IMR-90 (cell line): ENCODE measurements around the gene BTBD18. TPM values are rescaled to one million over a fixed set of nuclear protein-coding genes. Genes with fewer than 3 reads are reported as not detected.

Source experiments
- ATAC-seq: fragments of 200-7000 bp; cut with Tn5 transposase; 2 replicates; pipeline ENCODE4 v1.9.1; 2020; ENCODE audit warnings: low read depth, mild to moderate bottlenecking, moderate library complexity
- BruUV-seq: library from RNA; stranded (reverse); fragments of 400-500 nt; replicated peaks from 2 replicates; lab custom pipeline; 2021; lab: Mats Ljungman, UMichigan
- CTCF ChIA-PET: fragments of 300-600 bp; formaldehyde crosslinking; extraction: SDS; loops from one replicate; lab custom pipeline; 2021; ENCODE audit warnings: antibody characterized with exemption; lab: Yijun Ruan, JAX
- POLR2A ChIA-PET: fragments of 300-600 bp; sonication (Branson Sonifier 250); formaldehyde crosslinking; loops from one replicate; lab custom pipeline; 2022; ENCODE audit warnings: antibody characterized with exemption; ENCODE audit not compliant: unreplicated experiment; lab: Charles Lee
- DNase-seq: peaks from one replicate; pipeline ENCODE4 v3.0.0; 2013
- H2AFZ ChIP-seq: replicated peaks from 2 replicates; pipeline ENCODE3; 2013; ENCODE audit warnings: low read length, mild to moderate bottlenecking; ENCODE audit not compliant: poor library complexity
- H2AK5ac ChIP-seq: 2 replicates; pipeline ENCODE4 v1.6.1; 2013; ENCODE audit warnings: low read depth, low read length, inconsistent platforms
- H2AK9ac ChIP-seq: replicated peaks from 2 replicates; pipeline ENCODE3; 2013; ENCODE audit warnings: mild to moderate bottlenecking, low read depth, low read length, moderate library complexity; ENCODE audit not compliant: poor library complexity
- H2BK120ac ChIP-seq: 2 replicates; pipeline ENCODE4 v1.6.1; 2013; ENCODE audit warnings: low read depth, low read length, inconsistent platforms
- H2BK15ac ChIP-seq: 3 replicates; pipeline ENCODE4 v1.6.1; 2013; ENCODE audit warnings: low read depth, low read length, inconsistent platforms
- H2BK20ac ChIP-seq: 2 replicates; pipeline ENCODE4 v1.6.1; 2013; ENCODE audit warnings: low read depth, mild to moderate bottlenecking, inconsistent platforms, low read length, moderate library complexity
- H2BK5ac ChIP-seq: 2 replicates; pipeline ENCODE4 v1.6.1; 2013; ENCODE audit warnings: mild to moderate bottlenecking, low read depth, low read length, inconsistent platforms; ENCODE audit not compliant: poor library complexity, severe bottlenecking
- H3K14ac ChIP-seq: replicated peaks from 2 replicates; pipeline ENCODE4 v1.6.1; 2013; ENCODE audit warnings: low read depth, low read length, inconsistent platforms
- H3K18ac ChIP-seq: 2 replicates; pipeline ENCODE4 v1.6.1; 2013; ENCODE audit warnings: low read depth, low read length, control low read depth
- H3K23ac ChIP-seq: 2 replicates; pipeline ENCODE4 v1.6.1; 2013; ENCODE audit warnings: low read depth, low read length, inconsistent platforms
- H3K27ac ChIP-seq: 2 replicates; pipeline ENCODE4 v1.5.1; 2013; ENCODE audit warnings: mild to moderate bottlenecking, control low read depth, low read length; ENCODE audit not compliant: insufficient read depth
- H3K27me3 ChIP-seq: 2 replicates; pipeline ENCODE4 v1.6.1; 2013; ENCODE audit warnings: low read length; ENCODE audit not compliant: control insufficient read depth, insufficient read depth
- H3K36me3 ChIP-seq: 2 replicates; pipeline ENCODE4 v1.6.1; 2013; ENCODE audit warnings: low read length, mixed read lengths; ENCODE audit not compliant: control insufficient read depth, insufficient read depth
- H3K4ac ChIP-seq: 2 replicates; pipeline ENCODE4 v1.6.1; 2013; ENCODE audit warnings: low read depth, low read length, inconsistent platforms
- H3K4me1 ChIP-seq: 2 replicates; pipeline ENCODE4 v1.6.1; 2013; ENCODE audit warnings: low read length, mixed read lengths; ENCODE audit not compliant: control insufficient read depth, insufficient read depth
- H3K4me2 ChIP-seq: 2 replicates; pipeline ENCODE4 v1.6.1; 2013; ENCODE audit warnings: low read depth, mild to moderate bottlenecking, control low read depth, low read length, moderate library complexity
- H3K4me3 ChIP-seq: 2 replicates; pipeline ENCODE4 v1.5.1; 2013; ENCODE audit warnings: low read depth, mild to moderate bottlenecking, control low read depth, low read length, moderate library complexity; ENCODE audit not compliant: insufficient read depth
- H3K56ac ChIP-seq: 2 replicates; pipeline ENCODE4 v1.6.1; 2013; ENCODE audit warnings: low read length, inconsistent platforms; ENCODE audit not compliant: insufficient read depth; ENCODE audit errors: extremely low read depth
- H3K79me1 ChIP-seq, 2 experiments: 2 replicates each; pipeline ENCODE4 v1.6.1; 2013; ENCODE audit warnings: low read length in 2 of 2, inconsistent platforms in 1 of 2, low read depth in 1 of 2
- H3K9ac ChIP-seq: 2 replicates; pipeline ENCODE4 v1.6.1; 2013; ENCODE audit warnings: low read depth, low read length, control low read depth
- H3K9me1 ChIP-seq: 2 replicates; pipeline ENCODE4 v1.6.1; 2013; ENCODE audit warnings: low read length, inconsistent platforms; ENCODE audit not compliant: insufficient read depth
- H3K9me3 ChIP-seq: 2 replicates; pipeline ENCODE4 v1.6.1; 2013; ENCODE audit warnings: low read length; ENCODE audit not compliant: control insufficient read depth, insufficient read depth
- H4K20me1 ChIP-seq: 2 replicates; pipeline ENCODE4 v1.6.1; 2013; ENCODE audit warnings: low read length, inconsistent platforms; ENCODE audit not compliant: insufficient read depth
- H4K5ac ChIP-seq: 2 replicates; pipeline ENCODE4 v1.6.1; 2013; ENCODE audit warnings: mild to moderate bottlenecking, low read depth, low read length, control low read depth
- H4K8ac ChIP-seq, 2 experiments: 2 replicates each; pipeline ENCODE4 v1.6.1; 2013; ENCODE audit warnings: low read depth in 2 of 2, low read length in 2 of 2, control low read depth in 1 of 2, inconsistent platforms in 1 of 2
- H4K91ac ChIP-seq: 2 replicates; pipeline ENCODE4 v1.6.1; 2013; ENCODE audit warnings: low read depth, low read length, inconsistent platforms; ENCODE audit not compliant: insufficient read depth
- CTCF ChIP-seq: conservative IDR thresholded peaks from 2 replicates; pipeline ENCODE4 v1.5.1; 2012; ENCODE audit warnings: mild to moderate bottlenecking, low read depth, low read length, improper control_type of control experiment
- ELK1 ChIP-seq: fragments of 150-350 bp; IDR thresholded peaks from 2 replicates; pipeline ENCODE4 v1.6.1; 2016; ENCODE audit warnings: low read depth, mild to moderate bottlenecking, low read length, moderate library complexity, borderline replicate concordance
- FOS ChIP-seq: fragments of 150-350 bp; IDR thresholded peaks from 2 replicates; pipeline ENCODE4 v1.6.1; 2016; ENCODE audit warnings: low read depth, low read length
- MAFK ChIP-seq: IDR thresholded peaks from 2 replicates; pipeline ENCODE4 v1.6.1; 2012; ENCODE audit warnings: low read depth, low read length, improper control_type of control experiment
- RFX5 ChIP-seq: IDR thresholded peaks from 2 replicates; pipeline ENCODE4 v1.8.0; 2012; ENCODE audit warnings: low read depth, mild to moderate bottlenecking, low read length, moderate library complexity
- WGBS, 2 experiments: methylation state at CpG; one replicate each; pipeline versions ENCODE4 v1.1.5 to v1.1.7; 2013; ENCODE audit warnings: missing lambda C conversion rate in 2 of 2; ENCODE audit not compliant: insufficient read length in 1 of 2; ENCODE audit errors: extremely low coverage in 2 of 2; 5-methylcytosine and 5-hydroxymethylcytosine counted together
- dilution Hi-C: fragments of 300-500 bp; cut with HindIII; formaldehyde crosslinking; loops from one replicate; pipeline ENCODE4 v1.14.3; 2018; ENCODE audit warnings: low sequenced_read_pairs; ENCODE audit not compliant: unreplicated experiment
- in situ Hi-C: fragments of 300-500 bp; cut with MboI; formaldehyde crosslinking; loops from 3 replicates; pipeline ENCODE4 v1.14.3; 2019; ENCODE audit warnings: low sequenced_read_pairs, inconsistent platforms, mixed read lengths
- intact Hi-C: fragments of 100-400 bp; cut with micrococcal nuclease; formaldehyde crosslinking; loops from 2 replicates; pipeline ENCODE4 v1.10.0; 2022
- polyA plus RNA-seq, 3 experiments: library from polyadenylated mRNA; depleted of rRNA; stranded (reverse); fragments of >200 nt; gene quantifications; 2 replicates each; pipeline ENCODE4 v1.2.3, GENCODE V29; 2012; ENCODE audit warnings: low replicate concordance in 1 of 3
- total RNA-seq: library from RNA; depleted of rRNA; stranded (reverse); fragments of >200 nt; gene quantifications from 2 replicates; pipeline ENCODE4 v1.2.3, GENCODE V29; 2012

Gene BTBD18
- total and polyA plus RNA-seq, 2 of the 4 experiments (the other 2 are of a cell fraction), result not detected

- no peak for TF ChIP-seq CTCF
Measured at GRCh38 chr11:57787920-57788702, 36.5 kb upstream of the BTBD18 start (continued).

GRCh38 chr11:57787006-57787604 is 35.5 kb upstream of the BTBD18 start:
- H2AK9ac ChIP-seq, result no peak overlapping the region
- no peak for ATAC-seq
- H2BK20ac ChIP-seq, result no peak overlapping the region
- H4K91ac ChIP-seq, result no peak overlapping the region
- in situ Hi-C loops, result no loop called here
- no peak overlapping the region for H2BK15ac ChIP-seq
- H3K36me3 ChIP-seq, result peaks cover 14% of the 10 kb centered on the region
- no peak overlapping the region for H2AK5ac ChIP-seq
- ChIA-PET CTCF (no interaction called here), POLR2A (no interaction called here)
- H3K9me3 ChIP-seq, result no peaks in the 10 kb centered on the region
- no peak overlapping the region for H3K4me3 ChIP-seq
- H3K14ac ChIP-seq, result no peak overlapping the region
- no peak overlapping the region for H3K4ac ChIP-seq
- H3K18ac ChIP-seq, result no peak overlapping the region
- peaks cover 13% of the 10 kb centered on the region for H3K4me1 ChIP-seq
- H2BK120ac ChIP-seq, result no peak overlapping the region
- no peak overlapping the region; the same call in 1 of the 2 replicates for H3K4me2 ChIP-seq
- H3K9me1 ChIP-seq, result peaks cover 15% of the 10 kb centered on the region
- H3K56ac ChIP-seq, result no peak overlapping the region
- WGBS, 2 experiments, result no CpG with 5 or more reads among the region's 4 CpGs
- no peak overlapping the region for H4K5ac ChIP-seq
- peak overlapping the region; percentile 39; the same call in 1 of the 2 replicates for H3K23ac ChIP-seq
- no peak for DNase-seq
- TF ChIP-seq MAFK (no peak), RFX5 (no peak), ELK1 (no peak), FOS (no peak)
- no peak overlapping the region for H4K8ac ChIP-seq
- H2AFZ ChIP-seq, result no peak overlapping the region
- no peak overlapping the region for H3K27ac ChIP-seq
- no TSS peak for BruUV-seq
- intact Hi-C loops, result no loop called here
- H2BK5ac ChIP-seq, result no peak overlapping the region
- H3K9ac ChIP-seq, result no peak overlapping the region
- dilution Hi-C loops, result no loop called here
- H3K79me1 ChIP-seq, result peaks cover 14 to 78% of the 10 kb centered on the region in 2 experiments; a peak in 2 of 4 replicates
- H4K20me1 ChIP-seq, result peaks cover 90% of the 10 kb centered on the region
- no peaks in the 10 kb centered on the region for H3K27me3 ChIP-seq
